NB4 (cell line): Measurements from ENCODE around the gene IPO8.

Source experiments
- CTCF ChIP-seq: IDR thresholded peaks from one replicate; pipeline ENCODE4 v1.5.1; 2012; ENCODE audit warnings: low read depth, low read length
- MAX ChIP-seq: IDR thresholded peaks from 2 replicates; pipeline ENCODE4 v1.6.1; 2011; ENCODE audit warnings: low read depth, low read length
- POLR2A ChIP-seq: IDR thresholded peaks from 2 replicates; pipeline ENCODE4 v1.6.1; 2011; ENCODE audit warnings: mild to moderate bottlenecking; ENCODE audit not compliant: insufficient read length; ENCODE audit errors: extremely low read depth

- no peak for TF ChIP-seq CTCF
- no peak for TF ChIP-seq POLR2A
- no peak for TF ChIP-seq MAX
Observed at GRCh38 chr12:30643366-30643765, 52.3 kb downstream of the IPO8 start.
